IPS DF 19.7 (cell line): ENCODE measurements around the gene SLIT2.

Experiments
- DNase-seq: peaks from one replicate; pipeline ENCODE4 v3.0.0-alpha.2; 2013; ENCODE audit warnings: low read depth, low spot score

The SLIT2 gene

DNA sequence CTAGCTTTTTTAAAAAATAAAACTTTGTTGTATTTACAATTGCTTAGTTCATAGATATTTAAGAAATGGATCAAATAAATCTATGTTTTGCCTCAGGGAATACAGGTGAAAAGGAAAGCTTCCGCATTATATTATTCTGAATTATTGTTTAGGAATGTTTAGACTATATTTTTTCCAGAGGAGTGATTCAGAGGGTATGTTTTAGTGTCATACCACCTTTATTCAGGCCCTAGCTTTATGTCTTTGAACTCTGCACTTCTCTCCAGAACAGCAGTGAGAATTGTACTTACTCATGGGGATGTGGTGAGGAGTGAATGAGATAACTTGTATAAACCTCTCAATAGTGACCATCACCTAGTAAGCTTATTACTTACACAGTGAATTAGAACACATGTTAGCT lies 14.0 kb downstream of the SLIT2 start:
- DNase-seq: no peak

- no peak for DNase-seq
These were observed 14.7 kb downstream of the SLIT2 start for GRCh38 chr4:20266215-20267082.

DNA sequence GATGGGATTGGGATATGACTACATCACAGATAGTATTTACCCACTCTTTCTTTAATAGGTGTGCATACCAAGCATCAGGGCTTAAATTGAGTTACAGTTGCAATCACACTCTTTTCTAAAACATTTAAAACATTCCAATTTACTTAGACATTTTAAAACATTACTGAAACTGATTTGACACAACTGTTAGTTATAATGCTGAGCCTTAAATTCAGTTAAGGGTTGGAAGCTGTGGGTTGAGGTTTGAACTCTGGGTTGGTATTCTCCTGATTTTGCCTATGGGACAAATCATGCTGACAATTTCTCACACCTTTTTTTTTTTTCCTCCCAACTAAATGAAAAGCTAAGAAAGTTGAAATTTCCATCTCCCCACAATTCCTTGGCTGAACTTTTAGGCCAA lies 16.3 kb downstream of the SLIT2 start:
- DNase-seq: no peak

- DNase-seq: no peak
These were observed 17.6 kb downstream of the SLIT2 start for GRCh38 chr4:20269320-20269719.

DNA sequence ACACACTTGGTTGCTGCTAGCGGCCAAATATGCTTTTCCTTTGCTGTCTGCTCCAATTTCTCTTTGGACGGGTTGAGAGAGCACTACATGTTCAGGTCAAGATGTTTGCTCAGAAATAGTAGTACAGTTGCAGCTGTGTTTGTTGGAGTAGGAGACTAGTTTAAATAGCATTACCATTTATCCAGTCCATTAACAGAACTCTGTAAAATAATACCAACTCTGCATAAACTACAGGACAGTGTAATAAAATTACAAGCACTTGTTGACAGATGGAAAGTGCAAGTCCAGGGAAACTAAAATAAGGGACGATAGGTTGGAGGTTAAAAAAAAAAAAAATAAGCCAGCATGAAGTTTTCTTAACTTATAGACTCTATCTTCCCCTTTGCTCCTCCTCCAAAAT lies 20.2 kb downstream of the SLIT2 start:
- no peak for DNase-seq

- DNase-seq: no peak
These were observed 20.7 kb downstream of the SLIT2 start for GRCh38 chr4:20272411-20272872.

GRCh38 chr4:20273793-20274192 lies 22.1 kb downstream of the SLIT2 start:
- no peak for DNase-seq

GRCh38 chr4:20276848-20277247 lies 25.1 kb downstream of the SLIT2 start:
- no peak for DNase-seq

GRCh38 chr4:20278195-20278594 lies 26.5 kb downstream of the SLIT2 start:
- DNase-seq: no peak

DNA sequence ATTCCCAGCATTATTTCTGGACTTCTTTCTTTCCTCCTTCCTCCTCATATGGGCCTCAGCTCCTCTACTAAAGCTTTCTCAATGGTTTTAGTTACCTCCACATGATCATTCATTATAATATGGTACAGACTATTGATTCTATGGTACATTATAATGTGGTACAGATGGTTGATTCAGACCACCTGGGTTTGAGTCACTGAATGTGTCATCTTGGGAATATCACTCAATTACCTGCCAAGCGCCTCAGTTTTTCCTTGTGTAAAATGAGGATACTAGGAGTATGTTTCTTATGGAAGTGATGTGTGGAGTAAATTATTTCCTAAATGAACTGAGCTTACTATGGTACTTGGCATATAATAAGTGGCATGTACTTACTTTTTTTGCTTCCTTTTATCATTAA lies 27.7 kb downstream of the SLIT2 start:
- no peak for DNase-seq

DNA sequence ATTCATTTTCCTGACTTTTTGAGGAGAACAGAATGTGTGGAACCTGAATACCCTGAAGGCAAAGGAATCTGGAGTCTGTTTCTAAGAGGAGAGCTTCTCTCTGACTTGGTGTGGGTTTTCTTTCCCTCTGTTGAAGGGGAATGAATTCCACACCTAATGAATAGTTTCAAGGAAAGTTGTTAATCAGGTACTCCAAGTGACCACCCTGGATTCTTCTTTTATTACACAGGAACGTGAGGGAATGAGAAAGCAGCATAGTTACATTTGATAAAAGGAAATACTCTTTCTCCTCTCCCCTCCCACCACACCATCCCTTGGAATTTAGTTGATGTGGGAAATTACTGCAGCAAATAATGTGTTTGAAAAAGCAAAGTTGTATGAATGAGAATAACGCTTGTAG lies 29.7 kb downstream of the SLIT2 start:
- DNase-seq: no peak

- peak; percentile 90 for DNase-seq
These were observed 31.3 kb downstream of the SLIT2 start for GRCh38 chr4:20283039-20283438.

DNA sequence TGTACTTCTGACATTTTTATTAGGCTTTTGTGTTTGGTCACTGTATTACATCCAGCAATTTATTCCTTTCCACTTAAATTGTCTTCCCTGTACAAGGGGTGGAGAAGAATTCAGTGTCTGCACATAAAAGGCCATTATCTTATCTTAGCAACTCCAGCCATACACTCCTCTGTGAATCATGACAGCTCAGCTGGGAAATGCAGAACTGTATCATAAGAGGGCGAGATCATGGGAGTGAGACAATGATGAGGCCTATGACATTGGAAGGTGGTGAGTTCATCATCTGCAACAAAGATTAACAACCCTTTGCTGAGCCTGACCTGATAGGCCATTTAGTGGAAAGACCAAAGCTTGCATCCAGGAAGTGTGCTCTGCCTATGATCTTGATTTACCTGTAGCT lies 33.3 kb downstream of the SLIT2 start:
- DNase-seq: no peak

DNA sequence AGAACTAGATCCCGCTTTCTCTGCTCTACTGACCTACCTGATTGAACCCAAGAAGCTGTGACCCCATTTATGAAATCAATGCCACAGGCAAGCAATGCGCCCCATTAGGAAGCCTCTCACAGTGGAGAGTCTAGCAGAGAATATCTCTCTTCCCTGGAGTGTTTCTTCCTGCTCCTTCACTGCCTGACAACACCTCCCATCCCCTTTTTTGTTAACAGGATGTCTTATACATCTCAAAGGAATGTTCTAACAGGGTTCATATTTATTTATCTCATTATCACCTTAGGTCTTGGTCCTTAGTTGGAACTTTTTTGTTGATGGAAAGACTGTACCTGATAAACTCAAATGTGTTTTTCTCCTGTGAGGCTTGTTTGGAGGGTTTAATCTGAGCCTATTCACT lies 35.5 kb downstream of the SLIT2 start:
- no peak for DNase-seq

- DNase-seq: no peak
These were observed 36.4 kb downstream of the SLIT2 start for GRCh38 chr4:20288047-20288650.

GRCh38 chr4:20288846-20289512 lies 37.3 kb downstream of the SLIT2 start:
- DNase-seq: no peak

DNA sequence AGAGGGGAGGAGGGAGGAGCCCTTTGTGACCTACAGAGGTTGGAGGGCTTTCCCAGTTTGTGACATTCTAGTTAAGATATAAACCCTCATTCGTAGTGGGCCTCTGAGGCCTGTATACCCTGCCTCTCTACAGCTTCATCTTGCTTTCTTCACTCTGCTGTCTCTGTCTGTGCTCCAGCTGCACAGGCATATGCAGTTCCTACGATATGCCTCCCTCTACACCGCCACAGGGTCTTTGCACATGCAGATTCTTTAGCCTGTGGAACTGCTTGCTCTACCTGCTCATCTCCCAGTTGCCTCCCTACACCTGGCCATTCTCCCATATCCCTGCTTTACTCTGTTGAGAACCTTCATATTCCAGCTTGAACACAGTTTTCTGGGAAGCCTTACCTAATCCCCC lies 38.1 kb downstream of the SLIT2 start:
- no peak for DNase-seq

- DNase-seq: no peak
These were observed 41.0 kb downstream of the SLIT2 start for GRCh38 chr4:20292739-20293138.

GRCh38 chr4:20297261-20297660 lies 45.6 kb downstream of the SLIT2 start:
- no peak for DNase-seq

- no peak for DNase-seq
These were observed 46.1 kb downstream of the SLIT2 start for GRCh38 chr4:20297783-20298182.

GRCh38 chr4:20298455-20298854 lies 46.8 kb downstream of the SLIT2 start:
- DNase-seq: no peak

DNA sequence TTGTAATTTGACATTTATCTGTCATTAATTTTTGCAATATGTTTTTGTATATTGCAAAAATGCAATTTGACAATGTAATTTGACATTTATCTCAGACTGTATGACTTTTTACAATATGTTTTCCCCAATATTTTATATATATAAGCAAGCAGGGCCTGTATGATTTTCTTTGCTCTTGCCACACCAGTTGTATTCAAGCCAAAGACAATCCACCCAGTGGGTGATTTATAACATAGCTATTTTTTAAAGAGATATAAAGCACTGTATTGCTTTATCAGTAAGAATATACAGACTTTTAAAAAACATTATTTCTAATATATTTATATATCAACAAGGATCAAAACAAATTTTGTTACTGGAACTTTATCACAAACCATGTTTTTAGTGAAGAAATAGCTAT lies 47.3 kb downstream of the SLIT2 start:
- no peak for DNase-seq

- no peak for DNase-seq
These were observed 47.8 kb downstream of the SLIT2 start for GRCh38 chr4:20299515-20299914.
